ENCODE results near the gene ZEB1. TPM values are rescaled to one million over a fixed set of nuclear protein-coding genes. Genes with fewer than 3 reads are reported as not detected.
A peak's percentile ranks its signal among the peaks of the same experiment; 100 is the strongest.

Gene ZEB1
- total and polyA plus RNA-seq, 4 donors, result 36.8 to 214 (median 153) TPM

GRCh38 chr10:31314256-31315150 lies 4.5 kb upstream of the ZEB1 start:
- ATAC-seq (ENCODE audit: low FRiP score) (no peak), DNase-seq (no peak)
- Histone ChIP-seq H3K4me3 (ENCODE audit: low read length in 2 of 2) (no peak overlapping the region), H3K9me3 (ENCODE audit: control insufficient read depth, low read length) (no peaks in the 10 kb centered on the region), H3K27ac (ENCODE audit: low read depth in 1 of 2, low read length in 2 of 2) (no peak overlapping the region), H3K27me3 (ENCODE audit: control insufficient read depth in 1 of 2, insufficient read depth in 2 of 2, low read length in 1 of 2) (no peaks in the 10 kb centered on the region), H3K36me3 (ENCODE audit: control insufficient read depth in 1 of 2, insufficient read depth in 2 of 2, low read length in 1 of 2) (no peaks in the 10 kb centered on the region), H3K4me1 (ENCODE audit: control insufficient read depth in 1 of 2, insufficient read depth in 2 of 2, low read length in 2 of 2) (no peaks in the 10 kb centered on the region)
- 71 to 72% methylated on average over 8 of the region's 8 CpGs for WGBS, 2 donors
- intact Hi-C loops (cut with DNase I), result loop anchor here (5.0 to 10.0 kb wide), 5 partner anchors 52 to 577 kb away; partner anchors contain the start of gene ZNF438 (in 2 of the 2)

- Histone ChIP-seq H3K27me3 (ENCODE audit: control insufficient read depth in 1 of 2, insufficient read depth in 2 of 2, low read length in 1 of 2) (no peaks in the 10 kb centered on the region), H3K4me1 (ENCODE audit: control insufficient read depth in 1 of 2, insufficient read depth in 2 of 2, low read length in 2 of 2) (no peaks in the 10 kb centered on the region), H3K36me3 (ENCODE audit: control insufficient read depth in 1 of 2, insufficient read depth in 2 of 2, low read length in 1 of 2) (no peaks in the 10 kb centered on the region), H3K4me3 (ENCODE audit: low read length in 2 of 2) (no peak overlapping the region), H3K27ac (ENCODE audit: low read depth in 1 of 2, low read length in 2 of 2) (no peak overlapping the region), H3K9me3 (ENCODE audit: control insufficient read depth, low read length) (no peaks in the 10 kb centered on the region)
- no peak for ATAC-seq (ENCODE audit: low FRiP score)
- peak in 1 of 2 donors; percentile 72 for DNase-seq
- WGBS, 2 donors, result 55 to 58% methylated on average over 4 of the region's 4 CpGs
- intact Hi-C loops (cut with DNase I), result loop anchor here (5.0 to 10.0 kb wide), 5 partner anchors 53 to 578 kb away; partner anchors contain the start of gene ZNF438 (in 2 of the 2)
Measured at GRCh38 chr10:31315453-31315852, 3.6 kb upstream of the ZEB1 start.

- 94 to 96% methylated on average over 5 of the region's 5 CpGs for WGBS, 2 donors
- Histone ChIP-seq H3K27ac (ENCODE audit: low read depth in 1 of 2, low read length in 2 of 2) (no peak overlapping the region), H3K4me1 (ENCODE audit: control insufficient read depth in 1 of 2, insufficient read depth in 2 of 2, low read length in 2 of 2) (no peaks in the 10 kb centered on the region), H3K27me3 (ENCODE audit: control insufficient read depth in 1 of 2, insufficient read depth in 2 of 2, low read length in 1 of 2) (no peaks in the 10 kb centered on the region), H3K9me3 (ENCODE audit: control insufficient read depth, low read length) (no peaks in the 10 kb centered on the region), H3K36me3 (ENCODE audit: control insufficient read depth in 1 of 2, insufficient read depth in 2 of 2, low read length in 1 of 2) (no peaks in the 10 kb centered on the region), H3K4me3 (ENCODE audit: low read length in 2 of 2) (no peak overlapping the region)
- no peak for ATAC-seq (ENCODE audit: low FRiP score)
- intact Hi-C loops (cut with DNase I), result loop anchor here (5.0 to 10.0 kb wide), 5 partner anchors 55 to 580 kb away; partner anchors contain the start of gene ZNF438 (in 2 of the 2)
- no peak for DNase-seq
Measured at GRCh38 chr10:31317171-31317570, 1.8 kb upstream of the ZEB1 start.

- no peaks in the 10 kb centered on the region for H3K27me3 ChIP-seq (ENCODE audit: control insufficient read depth in 1 of 2, insufficient read depth in 2 of 2, low read length in 1 of 2)
- peak overlapping the region; percentile 90 to 93 for H3K4me3 ChIP-seq (ENCODE audit: low read length in 2 of 2)
- no peaks in the 10 kb centered on the region for H3K9me3 ChIP-seq (ENCODE audit: control insufficient read depth, low read length)
- no peak for ATAC-seq (ENCODE audit: low FRiP score)
- no peaks in the 10 kb centered on the region for H3K36me3 ChIP-seq (ENCODE audit: control insufficient read depth in 1 of 2, insufficient read depth in 2 of 2, low read length in 1 of 2)
- intact Hi-C loops (cut with DNase I), result loop anchor here (2.0 to 10.0 kb wide), 6 partner anchors 56 to 581 kb away; partner anchors contain the start of gene ZNF438 (in 2 of the 2)
- H3K27ac ChIP-seq (ENCODE audit: low read depth in 1 of 2, low read length in 2 of 2), result peak overlapping the region in 1 of 2 donors; percentile 78
- no peaks in the 10 kb centered on the region for H3K4me1 ChIP-seq (ENCODE audit: control insufficient read depth in 1 of 2, insufficient read depth in 2 of 2, low read length in 2 of 2)
- DNase-seq, result peak in 1 of 2 donors; percentile 84
- WGBS, 2 donors, result 30 to 31% methylated on average over 21 of the region's 21 CpGs
Measured at GRCh38 chr10:31317652-31318381, 1.2 kb upstream of the ZEB1 start.

GRCh38 chr10:31318382-31318853 lies 598 bp upstream of the ZEB1 start:
- peak; percentile 72 to 86 for DNase-seq
- Histone ChIP-seq H3K4me3 (ENCODE audit: low read length in 2 of 2) (peak overlapping the region; percentile 90 to 93), H3K4me1 (ENCODE audit: control insufficient read depth in 1 of 2, insufficient read depth in 2 of 2, low read length in 2 of 2) (no peaks in the 10 kb centered on the region), H3K27me3 (ENCODE audit: control insufficient read depth in 1 of 2, insufficient read depth in 2 of 2, low read length in 1 of 2) (no peaks in the 10 kb centered on the region), H3K9me3 (ENCODE audit: control insufficient read depth, low read length) (no peaks in the 10 kb centered on the region), H3K27ac (ENCODE audit: low read depth in 1 of 2, low read length in 2 of 2) (peak overlapping the region; percentile 24 to 78), H3K36me3 (ENCODE audit: control insufficient read depth in 1 of 2, insufficient read depth in 2 of 2, low read length in 1 of 2) (no peaks in the 10 kb centered on the region)
- intact Hi-C loops (cut with DNase I), result loop anchor here (2.0 to 10.0 kb wide), 6 partner anchors 56 to 581 kb away; partner anchors contain the start of gene ZNF438 (in 2 of the 2)
- peak; percentile 73 for ATAC-seq (ENCODE audit: low FRiP score)
- WGBS, 2 donors, result 0 to 1% methylated on average over 32 of the region's 32 CpGs

GRCh38 chr10:31319602-31320549 lies 860 bp downstream of the ZEB1 start:
- H3K9me3 ChIP-seq (ENCODE audit: control insufficient read depth, low read length), result no peaks in the 10 kb centered on the region
- peak overlapping the region; percentile 90 to 93 for H3K4me3 ChIP-seq (ENCODE audit: low read length in 2 of 2)
- ATAC-seq (ENCODE audit: low FRiP score) (peak; percentile 8), DNase-seq (peak; percentile 70 to 81)
- peak overlapping the region; percentile 80 to 89 for H3K27ac ChIP-seq (ENCODE audit: low read depth in 1 of 2, low read length in 2 of 2)
- WGBS, 2 donors, result 0 to 1% methylated on average over 90 to 129 of the region's 129 CpGs
- intact Hi-C loops (cut with DNase I), result loop anchor here (2.0 to 10.0 kb wide), 10 partner anchors 58 to 583 kb away; partner anchors contain the start of gene ZNF438 (in 2 of the 2)
- no peaks in the 10 kb centered on the region for H3K4me1 ChIP-seq (ENCODE audit: control insufficient read depth in 1 of 2, insufficient read depth in 2 of 2, low read length in 2 of 2)
- no peaks in the 10 kb centered on the region for H3K36me3 ChIP-seq (ENCODE audit: control insufficient read depth in 1 of 2, insufficient read depth in 2 of 2, low read length in 1 of 2)
- H3K27me3 ChIP-seq (ENCODE audit: control insufficient read depth in 1 of 2, insufficient read depth in 2 of 2, low read length in 1 of 2), result no peaks in the 10 kb centered on the region

- H3K4me1 ChIP-seq (ENCODE audit: control insufficient read depth in 1 of 2, insufficient read depth in 2 of 2, low read length in 2 of 2), result no peaks in the 10 kb centered on the region
- 0 to 1% methylated on average over 41 to 43 of the region's 43 CpGs for WGBS, 2 donors
- ATAC-seq (ENCODE audit: low FRiP score) (peak; percentile 42), DNase-seq (peak; percentile 55 to 81)
- H3K9me3 ChIP-seq (ENCODE audit: control insufficient read depth, low read length), result no peaks in the 10 kb centered on the region
- intact Hi-C loops (cut with DNase I), result loop anchor here (10.0 kb wide), 4 partner anchors 74 to 484 kb away; no protein-coding TSS in a partner anchor
- no peaks in the 10 kb centered on the region for H3K27me3 ChIP-seq (ENCODE audit: control insufficient read depth in 1 of 2, insufficient read depth in 2 of 2, low read length in 1 of 2)
- H3K27ac ChIP-seq (ENCODE audit: low read depth in 1 of 2, low read length in 2 of 2), result peak overlapping the region; percentile 80 to 89
- H3K4me3 ChIP-seq (ENCODE audit: low read length in 2 of 2), result peak overlapping the region; percentile 90 to 93
- H3K36me3 ChIP-seq (ENCODE audit: control insufficient read depth in 1 of 2, insufficient read depth in 2 of 2, low read length in 1 of 2), result no peaks in the 10 kb centered on the region
Measured at GRCh38 chr10:31320550-31321211, 1.7 kb downstream of the ZEB1 start.
